H9 (cell line): ENCODE measurements around the gene CCNL1. TPM values are rescaled to one million over a fixed set of nuclear protein-coding genes. Genes with fewer than 3 reads are reported as not detected.

Source experiments
- DNase-seq: peaks from one replicate; pipeline ENCODE4 v3.0.0-alpha.2; 2017
- H2AFZ ChIP-seq: one replicate; pipeline ENCODE4 v1.6.1; 2013; ENCODE audit warnings: mild to moderate bottlenecking, low read length, control low read depth, moderate library complexity
- H2AK5ac ChIP-seq: 2 replicates; pipeline ENCODE4 v1.6.1; 2013; ENCODE audit warnings: low read length, control low read depth, mixed read lengths; ENCODE audit not compliant: insufficient read length
- H2BK120ac ChIP-seq: one replicate; pipeline ENCODE4 v1.6.1; 2013; ENCODE audit warnings: low read depth, mild to moderate bottlenecking, low read length, control low read depth, inconsistent platforms; ENCODE audit not compliant: poor library complexity, severe bottlenecking
- H2BK12ac ChIP-seq: 2 replicates; pipeline ENCODE4 v1.6.1; 2013; ENCODE audit warnings: low read length, control low read depth, mixed read lengths, low read depth; ENCODE audit not compliant: insufficient read length
- H2BK15ac ChIP-seq: 2 replicates; pipeline ENCODE4 v1.6.1; 2013; ENCODE audit warnings: low read depth, low read length, control low read depth
- H2BK20ac ChIP-seq: one replicate; pipeline ENCODE4 v1.6.1; 2013; ENCODE audit warnings: low read depth, mild to moderate bottlenecking, low read length, control low read depth, inconsistent platforms; ENCODE audit not compliant: poor library complexity, severe bottlenecking
- H2BK5ac ChIP-seq: 2 replicates; pipeline ENCODE4 v1.6.1; 2013; ENCODE audit warnings: low read length, control low read depth, mixed read lengths; ENCODE audit not compliant: insufficient read length
- H3K14ac ChIP-seq: 2 replicates; pipeline ENCODE4 v1.6.1; 2013; ENCODE audit warnings: low read length, control low read depth; ENCODE audit not compliant: insufficient read depth
- H3K18ac ChIP-seq: 2 replicates; pipeline ENCODE4 v1.6.1; 2013; ENCODE audit warnings: low read depth, mild to moderate bottlenecking, mixed read lengths, low read length, control low read depth; ENCODE audit not compliant: insufficient read length
- H3K23ac ChIP-seq: 2 replicates; pipeline ENCODE4 v1.6.1; 2013; ENCODE audit warnings: low read length, control low read depth, mixed read lengths, low read depth; ENCODE audit not compliant: insufficient read length
- H3K23me2 ChIP-seq: 2 replicates; pipeline ENCODE4 v1.6.1; 2013; ENCODE audit warnings: low read depth, mild to moderate bottlenecking, mixed read lengths, low read length, control low read depth; ENCODE audit not compliant: insufficient read length, poor library complexity, severe bottlenecking
- H3K27ac ChIP-seq: 2 replicates; pipeline ENCODE4 v1.5.1; 2013; ENCODE audit warnings: low read length, control low read depth, mixed read lengths, low read depth; ENCODE audit not compliant: insufficient read length
- H3K27me3 ChIP-seq: 2 replicates; pipeline ENCODE4 v1.6.1; 2013; ENCODE audit warnings: low read length, control low read depth, inconsistent platforms; ENCODE audit not compliant: insufficient read depth
- H3K4ac ChIP-seq: 2 replicates; pipeline ENCODE4 v1.6.1; 2013; ENCODE audit warnings: low read depth, mild to moderate bottlenecking, control low read depth, inconsistent platforms, low read length, moderate library complexity
- H3K4me1 ChIP-seq: 2 replicates; pipeline ENCODE4 v1.6.1; 2013; ENCODE audit warnings: low read length, control low read depth, inconsistent platforms; ENCODE audit not compliant: insufficient read depth
- H3K4me2 ChIP-seq: 2 replicates; pipeline ENCODE4 v1.6.1; 2013; ENCODE audit warnings: low read length, control low read depth, mixed read lengths; ENCODE audit not compliant: insufficient read length, insufficient read depth
- H3K56ac ChIP-seq: 2 replicates; pipeline ENCODE4 v1.6.1; 2013; ENCODE audit warnings: low read depth, mild to moderate bottlenecking, mixed read lengths, low read length, control low read depth; ENCODE audit not compliant: insufficient read length
- H3K79me1 ChIP-seq: 2 replicates; pipeline ENCODE4 v1.6.1; 2013; ENCODE audit warnings: low read depth, mild to moderate bottlenecking, moderate library complexity, low read length, control low read depth, inconsistent platforms; ENCODE audit not compliant: insufficient read depth, poor library complexity, severe bottlenecking
- H3K79me2 ChIP-seq: 2 replicates; pipeline ENCODE4 v1.6.1; 2013; ENCODE audit warnings: low read length, control low read depth, inconsistent platforms; ENCODE audit not compliant: insufficient read depth
- H3K9ac ChIP-seq: 2 replicates; pipeline ENCODE4 v1.6.1; 2013; ENCODE audit warnings: low read length, control low read depth, mixed read lengths; ENCODE audit not compliant: insufficient read length; ENCODE audit errors: extremely low read depth
- H3K9me3 ChIP-seq: one replicate; pipeline ENCODE4 v1.6.1; 2013; ENCODE audit warnings: low read depth, low read length, inconsistent platforms; ENCODE audit not compliant: control insufficient read depth
- H3T11ph ChIP-seq: one replicate; pipeline ENCODE4 v1.6.1; 2013; ENCODE audit warnings: mild to moderate bottlenecking, low read length, control low read depth, inconsistent platforms
- H4K20me1 ChIP-seq: one replicate; pipeline ENCODE4 v1.6.1; 2013; ENCODE audit not compliant: control insufficient read depth, insufficient read length, insufficient read depth
- H4K5ac ChIP-seq: 2 replicates; pipeline ENCODE4 v1.6.1; 2013; ENCODE audit warnings: low read depth, mild to moderate bottlenecking, mixed read lengths, low read length, control low read depth; ENCODE audit not compliant: insufficient read length
- H4K8ac ChIP-seq: replicated peaks from 2 replicates; pipeline ENCODE4 v1.6.1; 2013; ENCODE audit warnings: low read length, control low read depth, mixed read lengths, low read depth; ENCODE audit not compliant: insufficient read length
- H4K91ac ChIP-seq: 2 replicates; pipeline ENCODE4 v1.6.1; 2013; ENCODE audit warnings: low read depth, mild to moderate bottlenecking, moderate library complexity, mixed read lengths, low read length, control low read depth; ENCODE audit not compliant: insufficient read length
- H3K27ac Mint-ChIP-seq, 3 experiments: 2 replicates in 2 of 3; 3 replicates in 1 of 3; pipeline ENCODE4 v1.8.0; 2020 to 2021; ENCODE audit warnings: mixed read lengths in 3 of 3, mild to moderate bottlenecking in 1 of 3, moderate library complexity in 1 of 3
- H3K27me3 Mint-ChIP-seq: 2 replicates; pipeline ENCODE4 v1.8.0; 2021; ENCODE audit warnings: low read depth, mild to moderate bottlenecking, moderate library complexity, mixed read lengths
- H3K36me3 Mint-ChIP-seq, 3 experiments: 2 replicates in 2 of 3; 3 replicates in 1 of 3; pipeline ENCODE4 v1.8.0; 2020 to 2021; ENCODE audit warnings: low read depth in 3 of 3, mixed read lengths in 3 of 3; ENCODE audit not compliant: insufficient read depth in 1 of 3
- H3K4me1 Mint-ChIP-seq, 2 experiments: 2 replicates each; pipeline ENCODE4 v1.8.0; 2020; ENCODE audit warnings: mixed read lengths in 2 of 2
- H3K4me3 Mint-ChIP-seq, 2 experiments: 2 replicates in 1 of 2; 3 replicates in 1 of 2; pipeline ENCODE4 v1.8.0; 2020 to 2021; ENCODE audit warnings: mild to moderate bottlenecking in 2 of 2, mixed read lengths in 2 of 2, moderate library complexity in 1 of 2
- H3K9me3 Mint-ChIP-seq, 2 experiments: 2 replicates in 1 of 2; 3 replicates in 1 of 2; pipeline ENCODE4 v1.8.0; 2020; ENCODE audit warnings: mild to moderate bottlenecking in 2 of 2, mixed read lengths in 2 of 2, moderate library complexity in 1 of 2
- WGBS: extraction: QIAGEN DNeasy Blood & Tissue Kit; methylation state at CpG from one replicate; pipeline ENCODE4 v1.1.7; 2013; ENCODE audit warnings: missing lambda C conversion rate, low lambda C conversion rate, mixed read lengths; ENCODE audit not compliant: insufficient read length; ENCODE audit errors: extremely low coverage; 5-methylcytosine and 5-hydroxymethylcytosine counted together
- total RNA-seq: library from RNA; stranded (reverse); gene quantifications from 2 replicates; pipeline ENCODE4 v1.2.1, GENCODE V29; 2021
- TF ChIP-seq, protein P1 (sequence below): fragments of 200-600 bp; sonication (generic); conservative IDR thresholded peaks from 3 replicates; pipeline ENCODE4 v1.8.0; 2021; ENCODE audit warnings: antibody characterized with exemption, mild to moderate bottlenecking

Gene CCNL1
- total RNA-seq, 1 experiment from 2014 or later, result 103 TPM

DNA sequence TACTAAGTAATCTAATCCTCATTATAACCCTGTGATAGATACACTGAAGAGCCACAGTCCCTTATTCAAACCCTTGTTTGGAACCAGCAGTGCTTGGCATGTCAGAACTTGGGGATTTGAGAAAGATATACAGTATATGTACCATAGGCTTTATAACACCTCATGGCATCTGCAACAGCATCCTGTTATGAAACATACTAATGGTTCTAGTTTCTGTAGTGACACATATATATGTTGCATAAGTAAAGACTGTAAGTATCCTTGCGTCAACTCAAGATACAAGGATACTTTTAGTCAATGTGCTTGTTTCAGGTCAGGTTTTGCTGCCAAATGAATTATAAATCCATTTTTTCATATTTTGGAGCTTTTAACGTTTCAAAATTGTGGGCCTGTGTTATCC, 58.5 kb downstream of the CCNL1 start:
- no peaks in the 10 kb centered on the region for H3K79me2 ChIP-seq
- H3K79me1 ChIP-seq, result no peaks in the 10 kb centered on the region
- H3K56ac ChIP-seq, result no peak overlapping the region
- Mint-ChIP-seq H3K27me3 (peaks cover 6% of the 10 kb centered on the region), H3K4me1 (peaks cover 16 to 26% of the 10 kb centered on the region in 2 experiments), H3K4me3 (no peak overlapping the region), H3K36me3 (no peaks in the 10 kb centered on the region), H3K27ac (no peak overlapping the region), H3K9me3 (0 out of 5 replicates have a peak, but pooled peaks cover 0 to 4% of the 10 kb centered on the region in 2 experiments)
- no peak overlapping the region for H3T11ph ChIP-seq
- H3K4me1 ChIP-seq, result peaks cover 5% of the 10 kb centered on the region
- H3K4me2 ChIP-seq, result no peak overlapping the region
- H4K20me1 ChIP-seq, result no peaks in the 10 kb centered on the region
- no peak overlapping the region for H4K5ac ChIP-seq
- H2BK20ac ChIP-seq, result no peak overlapping the region
- H3K27me3 ChIP-seq, result no peaks in the 10 kb centered on the region
- no peak overlapping the region for H4K91ac ChIP-seq
- no peak overlapping the region for H2AFZ ChIP-seq
- no peak overlapping the region for H3K14ac ChIP-seq
- TF ChIP-seq, protein P1, sequence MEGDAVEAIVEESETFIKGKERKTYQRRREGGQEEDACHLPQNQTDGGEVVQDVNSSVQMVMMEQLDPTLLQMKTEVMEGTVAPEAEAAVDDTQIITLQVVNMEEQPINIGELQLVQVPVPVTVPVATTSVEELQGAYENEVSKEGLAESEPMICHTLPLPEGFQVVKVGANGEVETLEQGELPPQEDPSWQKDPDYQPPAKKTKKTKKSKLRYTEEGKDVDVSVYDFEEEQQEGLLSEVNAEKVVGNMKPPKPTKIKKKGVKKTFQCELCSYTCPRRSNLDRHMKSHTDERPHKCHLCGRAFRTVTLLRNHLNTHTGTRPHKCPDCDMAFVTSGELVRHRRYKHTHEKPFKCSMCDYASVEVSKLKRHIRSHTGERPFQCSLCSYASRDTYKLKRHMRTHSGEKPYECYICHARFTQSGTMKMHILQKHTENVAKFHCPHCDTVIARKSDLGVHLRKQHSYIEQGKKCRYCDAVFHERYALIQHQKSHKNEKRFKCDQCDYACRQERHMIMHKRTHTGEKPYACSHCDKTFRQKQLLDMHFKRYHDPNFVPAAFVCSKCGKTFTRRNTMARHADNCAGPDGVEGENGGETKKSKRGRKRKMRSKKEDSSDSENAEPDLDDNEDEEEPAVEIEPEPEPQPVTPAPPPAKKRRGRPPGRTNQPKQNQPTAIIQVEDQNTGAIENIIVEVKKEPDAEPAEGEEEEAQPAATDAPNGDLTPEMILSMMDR, result no peak
- H3K27ac ChIP-seq, result no peak overlapping the region
- H2BK12ac ChIP-seq, result no peak overlapping the region
- H3K23ac ChIP-seq, result no peak overlapping the region
- no peak overlapping the region for H3K9ac ChIP-seq
- H4K8ac ChIP-seq, result no peak overlapping the region
- H2AK5ac ChIP-seq, result no peak overlapping the region
- no peaks in the 10 kb centered on the region for H3K23me2 ChIP-seq
- H3K4ac ChIP-seq, result no peak overlapping the region
- no peak overlapping the region for H2BK15ac ChIP-seq
- H2BK120ac ChIP-seq, result no peak overlapping the region
- H2BK5ac ChIP-seq, result no peak overlapping the region
- DNase-seq, result no peak
- no peaks in the 10 kb centered on the region for H3K9me3 ChIP-seq
- no CpG with 5 or more reads among the region's 2 CpGs for WGBS
- no peak overlapping the region for H3K18ac ChIP-seq
